Stimulated activated CD4-positive, alpha-beta T cell treated with anti-CD3 and anti-CD28 coated beads, Interleukin-1b, Interleukin-23, amount 100 ng/mL, for 1 hour (primary cell): ENCODE results near the gene LMX1B.
"Not testable (repeated sequence)": the region's sequence is repeated elsewhere in the genome, so short reads cannot be mapped to it uniquely, and the experiment has no call there.

Experiments used
- DNase-seq, 2 donors: peaks; one replicate each; pipeline ENCODE4 v3.0.0-alpha.2; 2020; ENCODE audit warnings: low read depth in 2 of 2

Gene LMX1B

DNA sequence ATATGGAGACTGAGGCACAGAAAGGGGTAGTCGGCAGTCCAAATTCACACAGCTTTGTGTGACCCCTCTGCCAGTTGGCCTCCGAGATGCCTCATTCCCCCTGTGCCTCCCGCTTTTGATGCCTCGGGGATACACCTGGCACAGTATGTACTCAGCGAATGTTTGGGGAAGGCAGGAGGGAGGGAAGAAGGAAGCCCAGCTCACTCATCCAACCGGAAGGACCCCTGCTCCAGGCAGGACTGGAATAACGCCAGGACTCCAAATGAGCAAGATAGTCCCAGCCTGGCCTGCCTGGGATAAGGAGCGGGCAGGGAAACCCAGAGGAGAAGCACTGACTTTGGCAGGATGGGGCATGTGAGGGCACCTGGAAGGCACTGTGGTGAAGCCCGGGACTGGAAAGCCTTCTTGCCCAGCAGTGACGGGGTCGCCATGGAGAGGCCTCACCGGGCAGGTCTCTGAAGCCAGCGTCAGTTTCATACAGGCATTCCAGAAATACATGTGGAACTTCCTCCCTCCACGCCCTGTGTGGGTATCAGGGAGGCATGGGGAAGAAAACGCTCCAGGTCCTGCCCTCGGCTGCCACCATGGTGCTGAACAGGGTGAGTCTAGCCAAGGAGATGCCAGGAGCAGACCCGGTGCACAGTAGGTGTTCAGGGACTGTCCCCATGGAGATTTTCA, 20.3 kb downstream of the LMX1B start:
- no peak for DNase-seq

DNA sequence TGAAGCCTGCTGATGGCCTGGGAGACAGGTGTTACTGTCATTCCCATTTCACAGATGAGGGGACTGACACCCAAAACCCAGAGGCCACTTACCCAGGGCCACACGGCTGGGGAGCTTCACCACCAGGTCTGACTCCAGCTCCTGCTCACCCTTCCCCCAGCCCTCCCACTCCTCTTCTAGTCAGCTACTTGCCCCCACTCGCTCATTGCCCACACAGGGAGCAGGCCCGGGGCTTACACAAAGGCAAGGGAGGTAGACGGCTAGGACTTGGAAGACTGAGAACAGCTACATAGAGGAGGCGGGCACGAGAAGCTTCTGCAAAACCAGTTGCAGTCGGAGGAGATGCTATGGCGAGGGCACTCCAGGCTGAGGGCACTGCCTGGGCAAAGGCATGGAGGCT, 21.3 kb downstream of the LMX1B start:
- no peak for DNase-seq

DNA sequence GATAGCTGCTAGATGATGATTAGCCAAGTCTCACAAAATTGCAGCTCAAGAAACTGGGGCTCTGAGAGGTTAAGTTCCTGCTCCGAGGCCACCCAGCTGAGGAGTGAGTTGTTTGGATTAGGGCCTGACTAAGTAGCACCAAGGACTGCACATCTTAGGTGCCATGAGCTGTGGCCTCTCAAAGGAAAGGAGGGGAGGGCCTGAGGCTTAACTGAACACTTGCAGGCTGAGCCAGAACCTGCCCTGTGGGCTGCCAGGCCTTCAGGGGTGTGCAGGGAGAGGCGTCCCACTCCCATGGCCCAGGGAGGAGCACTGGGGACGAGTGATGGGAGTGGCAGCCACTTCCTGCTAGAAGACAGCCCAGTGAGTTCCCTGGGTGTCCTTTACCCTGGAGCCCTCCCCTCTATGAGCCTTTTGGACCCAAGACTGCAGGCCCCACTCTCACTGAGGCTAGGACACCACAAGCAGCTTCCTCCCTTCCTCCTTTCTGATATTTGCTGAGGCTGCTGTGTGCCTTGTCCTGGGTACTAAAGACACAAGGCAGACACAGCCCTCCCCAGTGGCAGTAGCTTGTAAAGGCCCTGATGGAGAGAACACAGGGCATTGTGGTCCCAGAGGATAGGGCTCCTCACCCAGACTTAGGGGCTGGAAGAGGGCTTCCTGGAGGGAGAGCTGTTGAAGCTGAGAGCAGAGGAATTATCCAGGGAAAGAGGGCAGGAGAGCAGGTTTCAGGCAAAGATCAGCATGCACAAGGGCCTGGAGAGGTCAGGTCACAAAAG, 22.1 kb downstream of the LMX1B start:
- DNase-seq = no peak

DNA sequence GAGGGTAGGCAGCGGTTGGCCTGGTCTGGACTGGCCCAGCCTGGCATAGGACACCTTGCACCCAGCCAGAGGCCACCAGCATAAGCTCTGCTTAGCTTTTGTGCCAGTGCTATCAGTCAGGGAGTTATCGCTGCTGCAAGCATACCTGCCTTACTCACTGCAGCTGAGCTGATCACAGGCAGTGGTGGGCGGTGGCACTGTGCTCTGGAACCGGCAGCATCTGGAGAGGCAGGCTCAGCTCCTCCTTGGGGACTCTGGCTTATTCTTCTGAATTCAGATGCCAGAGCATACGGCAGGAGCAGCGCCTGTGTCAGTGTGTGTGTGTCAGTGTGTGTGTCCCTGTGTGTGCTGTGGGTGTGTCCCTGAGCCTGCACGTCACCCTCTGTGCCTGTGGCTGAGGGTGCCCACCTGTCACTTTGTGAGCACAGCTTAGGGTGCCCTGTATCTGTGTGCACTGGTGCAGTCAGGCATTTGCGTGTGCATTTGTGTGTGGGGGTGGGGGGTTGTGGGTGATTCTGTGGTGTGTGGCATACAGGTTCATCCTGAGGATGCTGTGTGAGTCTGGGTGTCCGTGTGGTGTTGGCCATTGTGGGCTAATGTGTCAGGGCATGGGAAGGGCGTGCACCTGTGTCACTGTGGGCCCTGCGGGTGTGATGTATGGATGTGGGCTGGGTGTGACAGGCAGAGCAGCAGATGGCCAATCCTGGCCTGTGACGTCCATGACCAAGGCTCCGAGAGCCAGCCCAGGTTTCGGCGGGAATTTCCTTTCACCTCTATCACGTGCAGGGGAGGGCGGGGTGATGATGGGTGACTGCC, 23.5 kb downstream of the LMX1B start:
- DNase-seq = no peak

DNA sequence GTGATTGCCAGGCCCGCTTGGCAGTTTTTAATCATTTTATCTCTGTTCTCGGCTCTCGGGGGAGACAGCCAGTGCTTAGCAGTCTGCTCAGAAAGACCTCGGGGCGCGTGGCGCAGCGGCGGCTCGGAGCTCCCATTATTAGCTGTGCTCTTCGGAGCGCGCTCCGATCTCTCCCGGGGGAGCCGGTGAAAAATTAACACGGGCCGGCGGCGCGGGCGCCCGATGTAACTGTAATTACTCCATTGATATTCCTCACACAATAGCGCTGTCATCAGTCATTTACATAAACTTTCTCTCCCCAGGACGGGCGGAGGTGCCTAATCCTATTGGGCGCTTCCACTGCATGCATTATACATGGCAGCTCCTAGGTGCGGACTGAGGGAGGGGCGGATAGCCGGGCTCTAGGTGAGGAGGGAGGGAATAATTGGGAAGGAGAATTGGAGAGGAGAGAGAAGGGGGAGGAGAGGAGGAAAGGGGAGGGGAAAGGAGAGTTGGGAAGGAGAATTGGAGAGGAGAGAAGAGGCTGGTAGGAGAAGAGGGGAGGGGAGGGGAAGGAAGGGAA, 24.9 kb downstream of the LMX1B start:
- no peak for DNase-seq

DNA sequence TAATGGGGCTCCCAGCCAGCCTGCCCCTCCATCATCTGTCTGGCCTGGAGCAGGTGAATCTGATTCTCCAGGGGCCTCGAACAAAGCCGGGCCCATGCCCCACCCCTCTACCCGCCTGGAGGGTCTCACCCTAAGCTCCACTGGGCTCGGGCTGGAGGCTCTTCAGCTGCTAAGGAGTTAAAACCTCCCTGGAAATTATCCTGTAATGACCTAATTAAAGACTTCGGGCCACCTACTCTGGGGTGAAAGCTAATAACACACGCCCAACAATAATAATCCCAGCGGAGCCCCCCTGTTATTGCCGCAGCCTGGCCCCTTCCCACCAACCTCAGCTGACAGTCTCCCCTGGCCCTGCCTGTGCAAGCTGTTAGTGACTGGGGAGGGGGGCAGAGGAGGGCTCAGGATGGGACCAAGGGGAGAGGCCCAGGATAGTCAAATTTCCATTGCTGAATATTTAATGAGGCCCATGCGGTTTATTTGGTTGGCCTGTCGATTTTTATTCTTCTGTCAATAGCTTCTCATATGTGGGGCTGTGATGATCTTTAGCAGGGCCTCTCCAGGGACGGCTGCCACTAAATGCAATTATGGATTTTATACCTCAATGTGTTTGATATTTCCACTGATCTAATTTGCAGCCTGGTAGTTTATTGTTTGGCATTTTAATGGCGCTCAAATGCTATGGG, 25.7 kb downstream of the LMX1B start:
- DNase-seq = no peak

DNA sequence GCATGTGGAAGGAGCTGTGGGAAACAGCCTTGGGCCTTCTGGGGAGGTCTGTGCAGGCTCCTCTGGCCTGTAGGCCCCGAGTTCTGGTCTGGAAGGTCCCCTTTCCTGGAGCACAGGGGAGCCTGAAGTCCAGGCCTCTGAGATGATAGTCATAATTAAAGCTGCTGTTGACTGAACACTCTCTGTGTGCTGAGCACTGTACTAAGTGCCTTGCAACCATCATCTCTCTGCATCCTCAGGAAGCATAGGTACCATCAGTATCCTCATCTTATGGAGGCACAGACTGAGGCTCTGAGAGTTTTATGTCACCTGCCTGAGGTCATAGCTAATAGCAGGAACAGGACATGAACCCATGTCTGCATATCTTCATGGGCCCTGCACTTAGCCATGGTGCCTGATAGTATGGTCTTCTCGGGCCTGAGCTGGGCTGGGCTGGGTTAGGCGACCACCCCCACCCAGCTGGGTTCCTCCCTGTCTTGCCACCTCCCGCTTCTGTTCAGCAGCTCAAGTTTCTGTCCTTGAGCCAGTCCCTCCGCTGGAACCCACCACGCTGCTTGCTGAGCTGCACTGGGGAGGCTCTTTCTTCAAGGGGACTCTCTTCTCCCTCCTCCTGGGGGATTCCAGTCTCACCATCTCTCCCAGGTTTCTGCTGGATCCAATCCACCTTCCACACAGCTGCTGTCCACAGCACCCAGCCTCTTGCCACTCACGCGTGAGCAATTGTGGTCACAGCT, 27.6 kb downstream of the LMX1B start:
- DNase-seq = no peak

DNA sequence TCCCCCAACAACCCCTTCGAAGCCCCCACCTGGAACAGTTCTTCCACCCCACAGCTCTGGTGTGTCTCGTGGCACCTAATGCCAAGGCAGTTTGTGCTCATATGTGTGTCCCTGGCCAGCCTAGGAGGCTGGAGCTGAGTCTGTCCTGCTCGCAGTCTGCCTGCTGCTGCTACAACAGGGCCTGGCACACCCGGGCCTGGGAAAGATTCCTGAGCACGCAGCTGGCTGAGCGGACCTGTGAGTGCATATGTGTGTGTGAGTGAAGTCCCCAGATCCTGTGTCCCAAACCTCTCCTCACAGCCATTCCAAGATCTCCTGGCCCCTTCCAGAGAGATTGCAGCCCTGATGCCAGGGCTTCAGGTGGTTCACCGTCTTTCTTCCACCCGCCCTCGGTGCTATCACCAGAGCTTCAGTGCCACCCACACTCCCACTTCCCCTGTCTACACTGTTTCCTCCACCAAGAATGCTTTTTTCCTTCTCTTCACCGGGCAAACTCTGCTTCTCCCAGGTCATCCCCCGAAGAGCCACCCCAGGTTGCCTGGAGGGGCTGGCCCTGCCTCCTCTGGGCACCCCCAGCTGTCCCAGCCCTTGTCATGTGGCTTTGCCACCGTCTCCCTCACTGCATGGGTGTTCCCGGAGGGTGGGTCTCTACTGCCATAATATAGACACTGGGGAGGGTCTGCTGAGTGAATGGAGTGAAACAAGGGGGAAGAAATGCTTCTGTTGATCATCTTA, 28.4 kb downstream of the LMX1B start:
- no peak for DNase-seq

DNA sequence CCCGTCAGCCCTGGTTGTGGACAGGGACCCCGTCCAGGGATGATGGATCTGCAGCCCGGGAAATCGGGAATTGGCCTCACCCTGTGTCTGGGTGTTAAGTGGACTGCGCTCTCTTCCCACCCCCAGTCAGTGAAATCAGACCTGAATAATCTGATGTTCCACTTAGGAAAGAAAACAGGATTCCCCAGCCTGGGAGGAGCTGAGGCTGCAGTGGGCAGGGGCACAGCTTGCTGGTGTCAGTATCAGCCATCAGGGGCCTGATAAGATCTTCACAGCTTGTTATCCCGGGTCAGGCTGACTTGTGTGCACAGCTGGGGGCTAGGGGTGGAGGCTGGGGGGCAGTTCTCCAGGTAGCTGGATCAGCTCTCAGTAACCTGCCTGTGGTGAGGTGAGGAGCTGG, 29.1 kb downstream of the LMX1B start:
- no peak for DNase-seq

DNA sequence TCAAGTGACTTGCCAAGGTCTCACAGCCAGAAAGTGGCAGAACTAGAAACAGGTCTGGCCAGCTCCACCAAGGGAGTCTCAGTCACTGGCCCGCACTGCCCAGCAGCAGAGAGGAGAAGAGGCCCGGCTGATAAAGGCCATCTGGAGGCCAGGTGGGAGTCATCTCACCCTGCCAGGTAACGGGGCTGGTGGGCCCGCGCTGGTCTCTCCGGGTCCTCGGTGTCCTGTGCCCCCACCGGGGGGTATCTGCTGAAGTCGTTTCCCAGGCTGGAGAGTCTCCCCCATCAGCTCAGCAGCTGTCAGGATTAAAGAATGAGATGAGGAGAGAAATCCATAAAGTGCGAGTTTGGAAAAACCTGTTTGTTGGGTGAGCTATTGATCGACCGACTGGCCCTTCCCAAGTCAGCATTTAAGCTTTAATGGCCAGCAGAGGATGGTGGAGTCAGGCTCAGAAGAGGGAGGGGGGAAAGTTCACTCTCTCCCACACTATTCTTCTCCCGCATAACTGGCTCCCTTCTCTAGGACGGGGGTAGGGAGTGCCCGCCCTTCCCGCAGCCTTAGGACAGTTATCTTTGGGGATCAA, 30.3 kb downstream of the LMX1B start:
- no peak for DNase-seq

DNA sequence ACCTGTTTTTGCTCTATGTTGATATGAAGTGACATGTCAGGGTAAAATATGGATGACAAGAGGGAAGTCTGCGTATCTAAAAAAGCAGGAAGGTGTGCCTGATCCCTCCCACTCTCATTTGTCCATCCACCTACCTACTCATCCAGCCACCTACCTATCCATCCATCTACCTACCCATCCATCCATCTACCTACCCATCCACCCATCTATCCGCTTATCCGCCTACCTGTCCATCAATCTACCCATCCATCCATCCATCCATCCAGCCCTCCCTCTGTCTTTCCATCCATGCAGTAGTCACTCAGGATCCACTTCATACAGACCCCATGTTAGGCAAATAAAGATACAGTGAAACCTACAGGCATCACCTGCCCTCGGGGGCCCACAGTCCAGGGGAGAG, 32.4 kb downstream of the LMX1B start:
- DNase-seq = no peak

DNA sequence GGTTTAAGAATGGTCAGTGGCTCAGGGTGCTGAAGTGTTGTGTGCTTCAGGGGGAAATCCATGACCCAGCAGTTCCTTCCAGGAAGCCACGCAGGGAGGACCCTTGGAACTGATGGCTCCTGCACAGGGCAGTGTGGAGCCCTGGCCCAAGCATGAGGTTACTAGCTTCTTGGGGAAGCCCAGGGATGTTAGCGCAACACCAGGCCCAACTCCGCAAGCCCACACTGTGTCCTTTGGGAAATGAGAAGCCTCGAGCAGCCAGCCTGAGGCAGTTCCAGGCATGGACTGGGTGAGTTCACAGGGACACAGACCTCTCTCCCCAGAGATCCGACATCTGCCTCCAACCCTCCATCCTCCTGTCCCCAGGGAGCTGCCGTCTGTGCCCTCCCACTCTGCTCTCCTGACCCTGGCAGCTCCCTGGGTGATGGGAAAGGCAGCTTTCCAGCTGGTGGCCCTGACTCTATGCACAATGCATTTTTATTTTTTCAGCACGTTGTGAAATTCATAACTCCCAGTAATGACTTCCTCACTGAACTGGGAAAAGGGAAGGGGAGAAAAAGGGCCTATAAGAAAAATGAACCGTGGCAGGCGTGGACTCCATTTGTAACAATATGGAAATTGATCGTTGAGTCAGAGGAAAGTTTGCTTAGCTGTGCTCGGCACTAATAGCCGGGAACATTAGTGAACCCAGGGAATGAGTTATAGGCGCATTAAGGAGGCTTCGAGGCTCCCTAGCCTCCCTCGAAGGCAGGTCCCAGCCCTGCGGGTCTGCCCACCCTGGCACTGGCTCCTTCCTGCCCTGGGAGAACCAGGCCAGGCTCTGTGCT, 34.1 kb downstream of the LMX1B start:
- DNase-seq = no peak

DNA sequence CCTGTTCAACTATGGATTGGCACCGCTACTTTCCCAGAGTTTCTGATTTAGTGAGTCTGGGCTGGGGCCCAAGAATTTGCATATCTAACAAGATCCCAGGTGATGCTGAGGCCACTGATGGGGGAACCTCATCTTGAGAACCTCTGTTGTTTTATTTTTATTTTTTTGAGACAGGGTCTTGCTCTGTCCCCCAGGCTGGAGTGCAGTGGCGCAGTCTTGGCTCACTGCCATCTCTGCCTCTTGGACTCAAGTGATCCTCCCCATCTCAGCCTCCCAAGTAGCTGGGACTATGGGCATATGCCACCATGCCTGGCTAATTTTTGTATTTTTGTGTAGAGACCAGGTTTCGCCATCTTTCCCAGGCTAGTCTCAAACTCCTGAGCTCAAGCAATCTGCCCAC, 35.7 kb downstream of the LMX1B start:
- DNase-seq = no peak

DNA sequence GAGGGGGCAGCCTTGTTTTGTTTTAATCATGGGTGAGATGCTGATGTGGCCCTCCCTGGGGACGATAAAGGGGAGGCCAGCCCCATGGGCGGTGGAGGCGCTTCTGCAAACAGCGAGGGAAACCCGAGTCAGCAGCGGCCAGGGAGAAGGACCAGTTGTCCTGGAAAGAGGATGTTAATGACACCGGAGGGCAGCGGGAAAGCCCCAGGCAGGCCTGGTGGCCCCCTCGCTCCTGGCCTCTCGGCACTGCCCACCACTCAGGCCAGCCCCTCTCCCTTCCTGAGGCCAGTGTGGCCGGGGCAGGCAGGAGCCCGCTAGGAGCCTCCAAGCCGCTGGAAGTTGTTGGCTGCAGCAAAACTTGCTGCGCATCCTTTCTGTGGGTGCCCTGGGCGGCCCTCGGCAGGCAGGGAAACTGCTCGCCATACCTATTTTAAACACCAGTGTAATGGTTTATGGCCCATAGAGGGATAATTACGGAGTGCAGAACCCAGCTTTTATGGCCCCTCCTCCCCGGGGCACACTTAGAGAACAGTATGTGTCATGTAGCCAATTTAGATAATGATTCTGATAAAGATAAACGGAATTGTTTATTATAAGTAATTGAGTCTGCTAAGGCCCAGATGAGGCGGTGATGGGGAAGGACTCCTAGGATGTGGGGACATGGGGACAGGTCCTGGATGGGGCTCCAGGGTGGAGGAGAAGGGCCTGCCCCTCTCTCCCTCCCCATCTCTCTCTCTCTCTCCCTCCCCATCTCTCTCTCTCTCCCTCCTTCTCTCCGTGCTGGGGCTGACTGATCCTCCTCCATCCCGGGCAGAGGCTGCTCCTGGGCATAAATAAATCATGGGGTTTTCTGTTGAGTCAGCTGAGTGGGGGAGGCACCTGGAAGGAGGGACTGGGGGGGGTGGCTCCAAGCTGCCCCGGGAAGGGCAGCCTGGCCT, 36.9 kb downstream of the LMX1B start:
- DNase-seq = no peak

DNA sequence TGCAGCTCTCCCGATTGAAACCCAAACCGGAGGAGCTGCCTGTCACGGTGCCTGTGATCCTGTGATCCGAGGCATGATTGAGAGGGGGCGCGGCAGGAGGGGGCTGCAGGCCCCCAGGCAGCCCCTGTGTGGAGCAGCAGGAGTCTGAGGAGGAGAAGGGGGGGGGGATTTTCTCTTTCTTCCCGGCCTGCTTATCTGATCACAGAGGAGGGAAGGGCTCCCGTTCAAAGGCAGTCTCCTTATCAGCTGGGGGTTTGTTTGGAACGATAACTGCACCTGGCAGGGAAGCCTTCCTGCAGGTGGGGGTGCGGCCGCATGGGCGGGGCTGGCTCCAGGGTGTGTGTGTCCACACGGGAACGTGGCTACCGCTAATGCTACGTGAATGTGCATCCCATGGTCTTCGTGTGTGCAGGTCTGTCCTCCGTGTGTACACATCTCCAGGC, 38.4 kb downstream of the LMX1B start:
- DNase-seq = no peak

DNA sequence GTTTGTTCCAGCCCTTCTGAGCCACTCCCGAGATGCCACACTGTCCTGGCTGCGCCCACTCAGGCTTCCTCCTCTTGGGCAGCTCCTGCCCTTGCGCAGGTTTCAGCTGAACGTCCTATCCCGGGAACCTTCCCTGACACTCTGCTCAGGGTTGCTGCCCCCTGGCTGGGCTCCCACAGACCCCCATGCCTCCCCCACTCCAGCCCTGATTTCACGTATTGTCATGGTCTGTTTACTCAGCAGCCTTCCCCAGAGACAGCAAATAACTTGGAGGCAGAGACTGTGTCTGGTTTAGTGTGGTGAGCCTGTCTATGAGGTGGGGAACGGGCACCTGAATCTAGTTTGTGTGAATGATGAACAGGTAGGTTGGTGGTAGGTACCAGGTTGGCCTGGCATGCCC, 40.4 kb downstream of the LMX1B start:
- DNase-seq = no peak

DNA sequence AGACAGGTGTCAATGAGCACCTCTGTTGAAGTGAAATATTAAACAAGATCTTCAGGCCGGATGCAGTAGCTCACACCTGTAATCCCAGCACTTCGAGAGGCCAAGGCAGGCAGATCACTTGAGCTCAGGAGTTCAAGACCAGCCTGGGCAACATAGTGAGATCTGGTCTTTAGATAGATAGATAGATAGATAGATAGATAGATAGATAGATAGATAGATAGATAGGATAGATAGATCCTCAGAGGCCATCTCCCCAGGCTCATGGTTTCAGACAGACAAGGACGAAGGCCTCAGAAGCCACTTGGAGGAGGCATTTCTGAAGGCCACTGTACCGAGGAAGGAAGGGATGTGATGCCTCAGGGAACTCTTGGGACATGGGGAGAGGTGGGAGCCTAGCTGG, 42.5 kb downstream of the LMX1B start:
- DNase-seq = not testable (repeated sequence)
